Testis (tissue), 2 donors: ENCODE results near the gene ASIC2.

ENCODE experiments used
- POLR2A ChIP-seq: fragments of 450-650 bp; IDR thresholded peaks from one replicate; pipeline ENCODE4 v1.6.1; 2017; ENCODE audit warnings: antibody characterized with exemption, mild to moderate bottlenecking, moderate library complexity
- TF ChIP-seq, protein P1 (sequence below), 3 experiments: fragments of 450-650 bp in 2 of 3; fragments of 200-600 bp in 1 of 3; sonication (generic) in 1 of 3; IDR thresholded peaks; one replicate each; pipeline ENCODE4 v1.5.1; 2016 to 2019; ENCODE audit warnings: antibody characterized with exemption in 3 of 3, mild to moderate bottlenecking in 2 of 3, moderate library complexity in 1 of 3

DNA sequence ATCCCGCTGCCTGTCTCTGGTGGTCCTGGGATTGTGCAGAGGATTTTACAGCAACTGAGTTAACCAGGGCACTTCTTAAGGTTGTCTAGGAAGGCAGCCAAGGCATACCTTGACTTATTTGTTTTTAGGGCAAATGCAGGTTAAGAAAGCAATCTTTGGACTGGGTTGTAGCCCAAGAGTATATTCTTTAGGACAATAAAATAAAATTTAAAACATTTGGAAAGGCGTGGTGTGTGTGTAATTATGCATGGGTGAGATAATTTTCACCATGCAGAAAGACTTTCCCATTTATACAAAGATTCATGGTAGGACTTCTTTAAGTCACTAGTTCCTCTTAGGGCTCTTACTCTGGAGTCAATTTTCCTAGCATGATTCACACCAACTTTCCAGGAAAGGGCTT, 208.3 kb downstream of the ASIC2 start:
- no peak for TF ChIP-seq POLR2A
- TF ChIP-seq, protein P1, sequence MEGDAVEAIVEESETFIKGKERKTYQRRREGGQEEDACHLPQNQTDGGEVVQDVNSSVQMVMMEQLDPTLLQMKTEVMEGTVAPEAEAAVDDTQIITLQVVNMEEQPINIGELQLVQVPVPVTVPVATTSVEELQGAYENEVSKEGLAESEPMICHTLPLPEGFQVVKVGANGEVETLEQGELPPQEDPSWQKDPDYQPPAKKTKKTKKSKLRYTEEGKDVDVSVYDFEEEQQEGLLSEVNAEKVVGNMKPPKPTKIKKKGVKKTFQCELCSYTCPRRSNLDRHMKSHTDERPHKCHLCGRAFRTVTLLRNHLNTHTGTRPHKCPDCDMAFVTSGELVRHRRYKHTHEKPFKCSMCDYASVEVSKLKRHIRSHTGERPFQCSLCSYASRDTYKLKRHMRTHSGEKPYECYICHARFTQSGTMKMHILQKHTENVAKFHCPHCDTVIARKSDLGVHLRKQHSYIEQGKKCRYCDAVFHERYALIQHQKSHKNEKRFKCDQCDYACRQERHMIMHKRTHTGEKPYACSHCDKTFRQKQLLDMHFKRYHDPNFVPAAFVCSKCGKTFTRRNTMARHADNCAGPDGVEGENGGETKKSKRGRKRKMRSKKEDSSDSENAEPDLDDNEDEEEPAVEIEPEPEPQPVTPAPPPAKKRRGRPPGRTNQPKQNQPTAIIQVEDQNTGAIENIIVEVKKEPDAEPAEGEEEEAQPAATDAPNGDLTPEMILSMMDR (IDR thresholded peaks at IDR 0.05): no peak
